NCI-H2196 treated with DMSO at 0.1 percent for 48 hours (cell line): Measurements from ENCODE around the gene MAN1C1.

Experiments
- DNase-seq: peaks from one replicate; lab custom pipeline; 2025; ENCODE audit not compliant: unreplicated experiment; lab: John Stamatoyannopoulos, UW

The MAN1C1 gene

DNA sequence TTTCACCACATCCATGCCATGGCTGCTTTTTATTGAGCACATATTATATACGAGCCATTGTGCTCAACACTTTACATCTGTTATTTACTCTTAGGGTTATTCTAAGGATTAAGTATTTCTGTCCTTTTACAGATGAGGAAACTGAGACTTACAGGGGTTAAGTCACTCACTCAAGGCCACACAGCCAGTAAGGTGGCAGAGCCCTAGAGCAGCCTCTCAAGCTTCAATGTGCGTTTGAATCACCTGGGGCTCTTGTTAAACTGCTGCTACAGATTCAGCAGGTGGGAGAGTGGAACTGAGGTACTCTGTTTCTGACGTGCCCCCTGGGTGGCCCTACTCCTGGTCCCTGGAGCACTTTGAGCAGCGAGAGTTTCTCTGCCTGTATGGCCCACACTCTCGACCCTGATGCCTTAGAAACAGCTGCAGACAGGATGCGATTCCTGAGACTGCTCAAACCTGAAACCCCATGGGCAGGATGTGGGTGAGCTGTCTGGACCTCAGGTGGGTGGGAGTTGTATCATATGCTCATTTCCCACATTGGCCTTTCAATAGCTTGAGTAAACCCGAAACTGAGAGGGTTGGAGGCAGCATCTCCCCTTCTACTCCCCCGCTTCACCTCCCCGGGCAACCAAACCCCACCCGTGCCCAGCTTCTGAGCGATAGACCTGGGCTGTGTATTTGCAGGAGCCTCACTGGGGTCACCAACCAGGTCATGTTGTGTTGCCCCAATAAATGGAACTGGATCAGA, 59.3 kb downstream of the MAN1C1 start:
- DNase-seq, result no peak

DNA sequence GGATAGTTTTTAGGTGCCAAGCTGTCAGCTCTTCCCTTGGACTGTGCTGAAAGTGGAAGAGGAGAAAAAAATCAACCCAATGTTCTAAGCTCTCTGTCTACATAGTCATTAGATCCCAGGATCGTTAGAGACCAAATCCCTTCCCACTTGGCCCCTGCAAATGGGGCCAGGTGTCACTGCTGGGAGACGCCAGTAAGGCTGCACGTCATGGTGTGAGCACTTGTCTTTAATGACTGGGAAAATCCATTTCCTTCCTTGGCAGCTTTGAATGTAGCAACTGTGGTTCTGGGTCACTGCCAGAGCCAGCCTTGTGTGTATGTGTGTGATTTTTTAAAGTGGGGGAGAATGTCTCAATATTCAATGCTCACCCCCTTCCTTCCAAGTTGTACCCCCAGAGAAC, 59.9 kb downstream of the MAN1C1 start:
- DNase-seq, result peak; percentile 74

DNA sequence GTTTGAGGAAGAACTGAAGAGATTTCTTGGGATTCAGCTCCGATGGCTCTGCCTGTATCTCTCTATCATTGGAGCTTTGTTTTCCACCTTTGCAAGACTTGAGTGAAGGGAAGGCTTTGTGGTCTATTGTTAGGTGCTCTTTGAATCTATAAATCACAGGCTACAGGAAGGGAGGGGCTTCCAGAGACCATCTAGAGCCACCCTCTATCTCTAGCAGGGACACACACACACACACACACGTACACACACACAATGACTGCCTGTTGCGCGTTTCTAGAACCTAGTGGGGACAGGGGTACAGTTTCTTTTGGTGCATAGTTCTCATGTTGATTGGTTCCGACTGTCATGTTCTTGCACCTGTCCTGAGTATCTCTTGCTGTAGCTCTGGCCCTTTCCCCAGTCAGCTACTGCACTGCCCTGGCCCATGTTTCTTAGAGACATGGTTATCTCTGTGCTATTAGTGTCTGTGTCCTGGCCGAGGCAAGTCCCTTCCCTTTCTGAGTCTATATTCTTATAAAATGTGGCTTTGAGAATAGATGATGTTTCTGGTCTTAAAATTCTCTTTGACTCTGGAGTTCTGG, 60.7 kb downstream of the MAN1C1 start:
- no peak for DNase-seq

DNA sequence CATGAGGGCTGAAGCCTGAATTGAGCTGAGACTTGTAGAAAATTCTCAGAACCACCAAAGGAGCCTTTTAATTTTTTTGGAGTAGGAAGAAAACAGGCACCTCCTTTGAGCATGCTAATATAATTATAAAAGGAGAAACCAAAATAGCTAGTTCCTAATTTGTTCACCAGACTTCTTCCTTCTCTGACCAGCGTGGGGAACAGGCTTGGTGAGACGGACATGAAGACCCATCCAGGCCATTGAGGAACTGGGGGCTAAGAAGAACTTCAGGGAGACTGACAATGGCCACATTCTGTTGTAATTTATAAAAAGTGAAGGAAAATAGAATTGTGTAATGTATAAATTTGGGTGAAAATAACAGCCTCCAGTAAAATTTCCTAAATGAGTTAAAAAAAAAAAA, 62.6 kb downstream of the MAN1C1 start:
- no peak for DNase-seq

DNA sequence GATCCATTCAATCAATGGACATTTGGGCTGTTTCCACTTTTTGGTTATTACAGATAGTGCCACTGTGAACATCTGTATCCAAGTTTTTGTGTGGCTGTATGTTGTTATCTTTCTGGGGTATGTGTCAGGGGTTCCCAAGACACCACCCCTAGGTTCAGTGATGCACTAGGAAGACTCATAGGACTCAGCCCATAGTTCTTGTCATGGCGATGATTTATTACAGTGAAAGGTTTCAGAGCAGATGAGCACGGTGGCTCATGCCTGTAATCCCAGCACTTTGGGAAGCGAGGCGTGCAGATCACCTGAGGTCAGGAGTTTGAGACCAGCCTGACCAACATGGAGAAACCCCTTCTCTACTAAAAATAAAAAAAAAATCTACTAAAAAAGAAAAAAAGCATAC, 64.1 kb downstream of the MAN1C1 start:
- no peak for DNase-seq

DNA sequence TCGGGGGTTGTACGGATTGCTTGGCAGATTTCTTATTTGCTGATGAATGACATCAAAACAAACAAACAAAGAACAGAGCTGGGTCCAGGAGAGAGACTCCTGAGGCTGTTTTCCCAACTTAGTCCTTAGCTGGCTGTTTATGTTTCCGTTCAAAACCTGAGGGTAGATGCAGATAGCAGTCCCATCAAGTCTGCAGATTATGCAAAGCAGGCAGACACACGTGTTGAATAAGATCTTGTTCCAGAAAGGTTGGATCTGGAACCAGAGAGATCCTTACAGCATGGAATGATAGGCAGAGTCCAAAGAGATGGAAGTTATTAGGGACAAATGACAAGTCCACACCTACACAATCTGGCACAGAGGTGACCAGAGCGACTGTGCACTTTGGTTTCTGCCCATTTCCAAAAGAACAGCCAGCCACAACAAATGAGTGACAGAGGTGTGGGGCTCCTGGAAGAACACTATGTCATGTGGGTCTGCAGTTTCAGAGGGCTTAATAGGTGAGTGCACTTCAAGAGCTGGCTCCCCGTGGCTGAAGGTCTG, 65.5 kb downstream of the MAN1C1 start:
- DNase-seq, result no peak

DNA sequence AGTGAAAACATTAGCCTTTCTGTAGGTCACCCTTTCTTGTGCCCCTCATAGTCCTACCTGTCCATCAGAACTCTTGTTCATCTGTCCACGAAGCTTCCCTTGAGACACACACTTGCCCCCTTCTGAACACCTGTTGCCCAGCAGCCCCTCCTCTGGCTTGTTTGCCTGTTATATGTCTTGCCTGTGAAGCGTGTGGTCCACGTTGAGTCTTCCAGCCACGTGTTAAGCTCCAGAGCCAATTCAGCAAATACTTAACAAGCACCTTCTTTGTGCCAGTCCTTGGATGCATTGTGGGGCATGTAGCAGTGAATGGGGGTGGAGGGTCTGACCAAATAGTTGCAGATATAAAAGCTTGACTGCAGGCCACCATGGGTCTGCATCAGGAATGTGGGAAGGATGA, 66.6 kb downstream of the MAN1C1 start:
- no peak for DNase-seq

DNA sequence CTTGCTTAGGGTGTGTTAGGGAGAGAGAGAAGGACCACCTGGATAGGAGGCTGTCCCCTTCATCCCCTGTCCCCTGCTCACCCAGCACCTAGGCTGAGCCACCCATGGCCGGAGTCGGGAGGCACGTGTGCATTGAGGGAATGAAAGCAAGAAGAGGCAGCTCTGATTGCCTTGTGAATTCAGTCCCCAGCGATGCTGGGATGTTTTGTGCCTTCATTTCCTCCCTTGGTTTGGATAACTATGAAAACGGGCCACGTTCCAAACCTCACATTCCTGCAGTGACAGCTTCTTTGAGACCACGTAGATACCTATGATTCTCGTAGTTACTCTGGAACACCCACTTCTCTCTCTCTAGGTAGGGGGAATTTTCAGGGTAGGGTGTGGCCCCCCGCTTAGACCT, 67.1 kb downstream of the MAN1C1 start:
- no peak for DNase-seq

DNA sequence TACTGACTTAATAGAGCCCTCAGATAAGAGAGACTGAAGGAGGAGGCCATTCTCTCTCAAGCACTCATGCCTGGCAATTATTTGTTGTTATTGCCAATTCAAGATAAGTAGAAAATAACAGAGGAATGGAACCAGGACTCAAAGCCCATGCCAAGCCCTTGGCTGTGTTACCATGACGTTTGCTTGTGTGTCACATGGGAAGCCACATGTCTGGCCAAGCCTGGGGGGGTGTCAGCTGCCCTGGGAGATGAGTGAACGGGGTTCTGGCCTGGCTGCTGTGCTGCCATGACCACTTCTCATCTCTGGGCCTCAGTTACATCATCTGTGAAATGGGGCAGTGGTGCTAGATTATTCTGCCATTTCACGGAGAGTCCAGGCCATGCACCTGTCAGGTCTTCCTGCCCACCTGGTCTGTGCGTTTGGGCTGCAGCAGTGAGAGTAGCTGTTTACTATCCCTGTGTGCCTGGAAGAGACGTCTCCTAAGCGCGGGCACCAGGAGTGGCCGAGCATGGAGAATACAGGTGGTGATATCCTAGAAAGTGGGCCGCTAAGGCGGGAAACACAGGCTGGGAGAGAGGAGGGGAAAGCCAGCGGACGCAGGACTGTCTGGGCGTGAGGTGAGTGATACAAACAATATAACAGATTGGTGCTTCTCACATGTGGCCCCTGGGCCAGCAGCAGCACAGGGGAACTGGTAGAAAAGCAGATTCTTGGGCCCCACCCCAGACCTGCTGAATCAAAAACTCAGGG, 67.8 kb downstream of the MAN1C1 start:
- DNase-seq, result no peak

DNA sequence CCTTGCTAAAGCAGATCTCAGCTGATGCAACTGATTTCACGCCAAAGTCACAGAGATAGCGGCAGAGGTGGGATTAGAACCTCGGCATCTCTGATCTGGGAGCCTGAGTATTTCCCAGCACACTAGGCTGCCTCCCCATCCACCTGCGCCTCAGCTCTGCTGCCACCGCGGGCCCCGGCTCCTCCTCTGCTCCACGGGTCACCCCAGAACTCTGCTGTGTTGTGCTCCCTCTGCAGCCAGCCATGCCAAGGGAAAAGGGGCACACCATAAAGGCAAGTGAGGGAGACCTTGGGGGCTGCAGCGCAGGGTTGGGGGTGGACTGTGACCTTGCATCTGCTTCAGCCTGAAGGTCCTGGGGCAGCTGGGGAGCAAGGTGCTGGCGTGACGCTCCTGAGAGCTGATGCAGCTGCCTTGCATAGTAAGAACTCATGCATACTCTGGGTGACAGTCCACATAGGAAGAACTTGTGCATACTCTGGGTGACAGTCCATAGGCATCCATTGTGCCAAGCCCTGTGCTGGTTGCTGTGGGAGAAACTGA, 68.7 kb downstream of the MAN1C1 start:
- DNase-seq, result no peak

DNA sequence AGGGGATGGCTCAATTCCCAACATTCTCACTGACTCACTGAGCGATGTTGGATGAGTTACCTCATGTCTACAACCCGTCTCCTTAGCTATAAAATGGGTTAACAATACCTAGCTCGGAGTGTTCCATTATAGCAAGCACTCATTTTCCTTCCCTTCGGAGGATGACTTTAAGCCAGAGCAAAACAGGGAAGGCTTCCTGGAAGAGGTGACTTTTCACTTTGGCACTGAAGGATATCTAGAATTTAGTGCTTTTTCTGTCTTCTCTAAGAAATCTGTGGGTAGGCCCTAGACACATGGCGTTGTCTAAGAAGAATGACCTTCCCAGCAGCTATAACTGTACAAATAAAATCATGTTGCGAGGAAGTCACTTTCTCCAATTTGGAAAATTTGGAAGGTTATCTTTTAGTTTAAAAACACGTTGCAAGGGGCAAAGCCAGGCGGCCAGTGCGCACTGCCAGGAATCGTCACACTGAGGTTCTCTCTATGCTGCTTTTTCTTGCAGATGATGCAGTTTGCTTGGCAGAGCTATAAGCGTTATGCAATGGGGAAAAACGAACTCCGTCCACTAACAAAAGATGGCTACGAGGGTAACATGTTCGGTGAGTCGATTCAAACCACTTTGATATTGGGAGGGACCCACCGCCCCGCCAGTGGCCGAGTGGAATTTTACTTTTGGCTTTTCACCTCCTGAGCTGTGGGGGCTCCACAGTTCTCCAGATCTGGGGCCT, 69.5 kb downstream of the MAN1C1 start:
- DNase-seq, result no peak

DNA sequence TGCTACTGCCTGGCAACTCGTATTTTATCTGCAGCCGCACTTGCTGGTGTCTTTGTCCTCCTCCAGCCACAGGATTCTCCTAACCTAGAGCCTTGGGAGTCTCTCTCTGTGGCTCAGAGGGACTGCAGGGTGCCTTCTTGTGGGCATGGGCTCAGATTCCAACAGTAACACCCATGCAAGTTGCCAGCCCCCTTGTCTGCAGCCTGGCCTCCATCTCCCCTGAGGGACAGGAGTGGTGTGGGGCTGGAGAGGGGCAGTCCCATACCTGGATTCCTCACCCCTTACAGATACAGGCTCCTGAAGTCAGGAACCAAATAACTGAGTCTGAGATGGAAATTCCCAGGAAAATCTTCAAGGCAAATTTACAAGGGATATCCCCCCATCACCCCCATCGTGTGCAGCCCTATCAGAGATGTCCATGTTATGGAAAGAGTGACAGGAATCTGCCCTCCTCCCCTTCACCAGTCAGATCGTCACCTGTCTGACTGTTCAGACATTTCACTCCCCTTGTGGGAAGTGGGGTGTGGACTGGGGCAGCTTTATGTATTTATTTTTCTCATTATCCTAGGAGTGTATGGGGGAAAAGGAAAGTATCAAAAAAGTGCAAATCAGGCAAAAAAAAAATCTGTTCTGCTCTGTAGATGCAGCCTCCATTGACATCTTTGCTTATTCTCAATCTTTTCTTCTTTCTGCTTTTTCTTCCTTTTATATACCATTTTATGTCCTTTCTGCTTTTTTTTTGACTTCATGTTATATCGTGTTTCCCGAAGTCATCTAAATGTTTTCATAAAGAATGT, 70.8 kb downstream of the MAN1C1 start:
- DNase-seq, result no peak

DNA sequence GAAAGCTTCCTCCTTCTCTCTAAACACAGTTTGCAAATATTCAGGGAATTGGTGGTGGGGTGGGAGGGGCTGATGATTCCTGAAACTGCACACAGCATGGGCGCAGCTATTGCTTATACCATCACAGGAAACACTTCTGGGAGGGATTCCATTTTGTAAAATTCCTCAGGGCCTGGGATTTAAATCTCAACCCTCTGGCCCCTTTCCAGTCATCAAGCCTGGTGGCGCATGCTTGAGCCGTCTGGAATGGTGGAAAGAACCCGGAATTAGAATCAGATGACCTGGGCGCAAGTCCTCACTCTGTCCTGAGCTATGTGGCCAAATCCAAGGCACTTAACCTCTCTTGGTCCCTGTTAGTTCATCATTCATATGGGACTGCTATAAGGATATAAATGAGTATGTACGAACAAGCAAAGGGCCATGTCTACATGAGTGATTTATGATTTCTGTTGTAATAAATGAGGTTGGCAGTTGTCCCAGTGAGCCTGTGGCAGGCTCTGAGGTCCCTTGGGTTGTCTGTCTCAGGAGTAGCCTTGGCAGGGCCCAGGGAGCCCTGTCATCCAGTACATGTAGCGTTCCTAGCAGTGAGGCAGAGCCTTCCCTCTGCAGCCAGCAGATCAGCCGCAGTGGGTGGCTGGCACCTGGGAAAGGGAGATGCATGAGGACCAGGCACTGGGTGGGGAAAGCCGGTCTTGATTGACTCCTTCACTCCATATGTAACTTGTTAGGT, 72.0 kb downstream of the MAN1C1 start:
- DNase-seq, result no peak

DNA sequence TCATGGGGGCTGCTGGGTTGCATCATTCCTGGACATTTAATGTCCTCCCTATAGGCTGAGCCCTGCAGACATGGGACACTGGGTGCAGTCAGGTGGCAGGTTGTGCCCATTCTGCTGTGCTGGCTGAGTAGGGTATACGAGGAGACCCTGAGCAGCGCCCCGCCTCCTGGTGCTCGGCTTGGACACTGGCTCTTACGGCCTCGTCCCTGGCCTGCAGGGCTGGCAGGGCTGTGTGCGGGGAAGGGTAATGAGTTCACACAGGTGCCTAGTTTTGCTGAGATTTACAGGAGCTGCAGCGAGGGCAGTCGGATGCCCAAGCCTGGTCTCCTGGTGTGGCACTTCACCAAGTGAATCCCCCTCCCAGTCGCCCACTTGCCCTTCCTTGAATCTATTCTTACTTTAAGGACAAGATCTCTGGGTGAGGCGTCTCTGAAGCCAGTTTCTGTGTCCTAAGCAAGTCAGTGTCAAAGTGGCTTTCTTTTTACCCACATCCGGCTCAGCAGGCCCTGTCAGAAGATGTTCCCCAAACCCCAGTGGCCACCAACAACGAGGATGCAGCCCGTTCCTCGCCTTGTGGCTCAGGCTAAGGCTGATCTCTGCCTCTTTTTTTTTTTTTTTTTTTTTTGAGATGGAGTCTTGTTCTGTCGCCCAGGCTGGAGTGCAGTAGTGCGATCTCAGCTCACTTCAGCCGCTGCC, 73.2 kb downstream of the MAN1C1 start:
- no peak for DNase-seq

DNA sequence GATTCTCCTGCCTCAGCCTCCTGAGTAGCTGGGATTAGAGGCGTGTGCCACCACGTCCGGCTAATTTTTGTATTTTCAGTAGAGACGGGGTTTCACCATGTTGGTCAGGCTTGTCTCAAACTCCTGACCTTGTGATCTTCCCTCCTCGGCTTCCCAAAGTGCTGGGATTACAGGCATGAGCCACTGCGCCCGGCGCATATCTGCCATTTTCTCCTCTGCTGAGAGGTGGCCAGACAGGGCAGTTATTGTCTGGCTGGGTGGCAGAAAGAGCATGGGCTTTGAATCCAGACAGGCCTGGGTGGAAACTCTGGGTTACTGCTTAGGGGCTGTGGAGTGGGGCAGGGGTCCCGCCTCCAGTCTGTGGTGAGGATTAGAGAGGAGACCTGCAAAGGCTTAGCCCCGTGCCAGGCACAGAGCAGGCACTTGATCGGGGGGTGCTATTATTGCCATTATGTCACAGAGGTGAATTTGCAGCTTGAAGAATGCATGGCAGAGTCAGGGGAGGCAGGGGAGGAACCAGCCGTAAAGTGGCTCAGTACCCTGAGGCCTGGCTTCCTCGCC, 73.9 kb downstream of the MAN1C1 start:
- no peak for DNase-seq

DNA sequence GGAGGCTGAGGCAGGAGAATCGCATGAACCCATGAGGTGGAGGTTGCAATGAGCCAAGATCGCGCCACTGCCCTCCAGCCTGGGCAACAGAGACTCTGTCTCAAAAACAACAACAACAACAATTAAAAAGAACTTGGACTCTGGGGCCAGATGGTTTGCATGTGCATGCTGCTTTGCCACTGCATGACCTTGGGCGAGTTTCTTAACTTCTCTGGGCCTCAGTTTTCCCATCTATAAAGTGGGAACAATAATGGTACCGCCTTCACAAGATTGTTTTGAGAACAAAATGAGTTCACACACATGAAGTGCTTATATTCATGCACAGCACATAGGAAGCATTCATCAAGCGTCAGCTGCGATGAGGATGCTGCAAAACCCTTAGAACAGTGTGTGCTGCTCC, 74.6 kb downstream of the MAN1C1 start:
- no peak for DNase-seq

DNA sequence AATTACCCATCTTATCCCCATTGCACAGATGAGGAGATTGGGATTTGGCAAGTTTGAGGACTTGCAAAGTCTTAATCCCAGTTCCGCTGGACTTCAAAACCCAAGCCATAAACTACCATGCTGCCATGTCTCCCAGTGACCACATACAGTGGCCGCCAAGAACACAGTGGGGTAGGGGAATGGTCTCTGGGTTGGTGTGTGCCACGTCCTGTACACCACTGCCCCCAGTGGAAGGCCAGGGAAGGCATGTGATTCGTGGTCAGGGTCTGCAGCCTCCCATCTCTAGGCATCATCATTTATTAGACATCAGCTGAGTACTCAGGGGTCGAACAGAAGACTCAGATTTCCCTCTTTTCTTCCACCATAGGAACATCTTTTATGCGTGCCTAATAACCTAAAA, 76.0 kb downstream of the MAN1C1 start:
- DNase-seq, result no peak

DNA sequence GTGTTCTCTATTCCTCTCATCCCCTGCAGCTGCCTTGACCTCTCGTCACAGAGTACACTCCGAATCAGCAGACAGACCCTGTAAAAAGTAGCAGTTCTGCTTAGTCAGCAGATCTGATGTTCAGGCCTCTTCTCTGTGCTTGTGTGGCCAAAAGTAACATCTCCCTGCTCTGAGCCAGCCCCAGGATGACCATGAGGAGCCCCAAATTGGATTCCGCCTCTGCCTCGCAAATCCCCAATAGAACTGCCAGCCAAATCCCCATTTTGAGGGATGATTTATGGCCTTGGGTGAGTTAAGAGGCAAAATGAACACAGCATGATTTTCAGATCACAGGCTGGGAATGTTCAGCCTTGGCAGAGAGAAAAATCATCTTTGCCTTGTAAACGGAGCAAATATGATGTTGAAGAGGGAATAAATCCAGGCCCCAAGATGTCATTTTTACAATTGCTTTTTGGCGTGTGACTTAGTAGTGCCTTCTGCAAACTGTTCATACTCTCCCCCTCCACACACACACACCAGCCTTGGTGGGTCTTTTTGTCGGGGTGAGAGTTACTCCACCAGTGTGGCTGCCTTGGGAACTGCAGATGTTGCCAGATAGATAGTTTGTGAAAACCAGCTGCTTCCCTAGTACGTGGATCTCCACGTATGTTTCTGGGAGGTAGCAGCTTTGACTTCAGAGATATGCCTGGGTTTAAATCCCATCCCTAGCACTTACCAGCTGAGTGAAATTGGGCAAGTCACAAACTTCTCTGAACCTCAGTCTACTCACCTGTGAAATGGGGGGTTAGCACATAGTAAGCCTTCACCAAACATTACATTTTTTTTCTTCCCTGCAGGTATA, 77.8 kb downstream of the MAN1C1 start:
- DNase-seq, result no peak
